T47D (cell line): ENCODE measurements around the gene LDLRAD3.

Source experiments
- DNase-seq, 2 experiments: peaks; one replicate each; pipeline versions ENCODE4 v3.0.0 to v3.0.0-alpha.2; 2011 to 2012; ENCODE audit warnings: low read depth in 1 of 2, low spot score in 1 of 2
- JUND ChIP-seq: IDR thresholded peaks from 2 replicates; pipeline ENCODE4 v1.6.1; 2012; ENCODE audit warnings: low read depth
- in situ Hi-C: cut with HindIII; loops from 2 replicates; pipeline ENCODE4 v1.10.0; 2016; ENCODE audit warnings: low sequenced_read_pairs, low pct_unique_long_range_greater_than_20kb

The LDLRAD3 gene

GRCh38 chr11:35932681-35933319, 11.1 kb upstream of the LDLRAD3 start:
- DNase-seq, result no peak
- in situ Hi-C loops, result no loop called here
- TF ChIP-seq JUND, result no peak

- TF ChIP-seq JUND, result no peak
- in situ Hi-C loops, result no loop called here
- no peak for DNase-seq
Measured at GRCh38 chr11:35933320-35933871, 10.5 kb upstream of the LDLRAD3 start.

- no peak for DNase-seq
- no peak for TF ChIP-seq JUND
- in situ Hi-C loops, result no loop called here
Measured at GRCh38 chr11:35934271-35934670, 9.6 kb upstream of the LDLRAD3 start.

GRCh38 chr11:35934981-35935380, 8.9 kb upstream of the LDLRAD3 start:
- in situ Hi-C loops, result no loop called here
- TF ChIP-seq JUND, result no peak

GRCh38 chr11:35935390-35935789, 8.5 kb upstream of the LDLRAD3 start:
- no peak for DNase-seq
- in situ Hi-C loops, result no loop called here

More at GRCh38 chr11:35934981-35935380, 8.9 kb upstream of the LDLRAD3 start:
- no peak for DNase-seq

GRCh38 chr11:35937111-35937510, 6.8 kb upstream of the LDLRAD3 start:
- no peak for TF ChIP-seq JUND
- in situ Hi-C loops, result no loop called here
- no peak for DNase-seq

More at GRCh38 chr11:35935390-35935789, 8.5 kb upstream of the LDLRAD3 start:
- no peak for TF ChIP-seq JUND

- in situ Hi-C loops, result no loop called here
- no peak for DNase-seq
- no peak for TF ChIP-seq JUND
Measured at GRCh38 chr11:35937700-35938099, 6.2 kb upstream of the LDLRAD3 start.

GRCh38 chr11:35938231-35938630, 5.6 kb upstream of the LDLRAD3 start:
- in situ Hi-C loops, result no loop called here
- no peak for DNase-seq
- no peak for TF ChIP-seq JUND

- no peak for DNase-seq
- in situ Hi-C loops, result no loop called here
- no peak for TF ChIP-seq JUND
Measured at GRCh38 chr11:35943309-35943708, 553 bp upstream of the LDLRAD3 start.

GRCh38 chr11:35944503-35945136, 758 bp downstream of the LDLRAD3 start:
- TF ChIP-seq JUND, result no peak
- DNase-seq, result no peak
- in situ Hi-C loops, result no loop called here

GRCh38 chr11:35945137-35945518, 1.3 kb downstream of the LDLRAD3 start:
- no peak for TF ChIP-seq JUND
- no peak for DNase-seq
- in situ Hi-C loops, result no loop called here

- no peak for TF ChIP-seq JUND
- in situ Hi-C loops, result no loop called here
- no peak for DNase-seq
Measured at GRCh38 chr11:35946766-35947165, 2.9 kb downstream of the LDLRAD3 start.

GRCh38 chr11:35947437-35947836, 3.6 kb downstream of the LDLRAD3 start:
- no peak for DNase-seq
- no peak for TF ChIP-seq JUND
- in situ Hi-C loops, result no loop called here

GRCh38 chr11:35949242-35949641, 5.4 kb downstream of the LDLRAD3 start:
- in situ Hi-C loops, result no loop called here
- TF ChIP-seq JUND, result no peak

More at GRCh38 chr11:35949242-35949641, 5.4 kb downstream of the LDLRAD3 start:
- DNase-seq, result no peak
